ENCODE results near the gene SEMA6A.

Gene SEMA6A

DNA sequence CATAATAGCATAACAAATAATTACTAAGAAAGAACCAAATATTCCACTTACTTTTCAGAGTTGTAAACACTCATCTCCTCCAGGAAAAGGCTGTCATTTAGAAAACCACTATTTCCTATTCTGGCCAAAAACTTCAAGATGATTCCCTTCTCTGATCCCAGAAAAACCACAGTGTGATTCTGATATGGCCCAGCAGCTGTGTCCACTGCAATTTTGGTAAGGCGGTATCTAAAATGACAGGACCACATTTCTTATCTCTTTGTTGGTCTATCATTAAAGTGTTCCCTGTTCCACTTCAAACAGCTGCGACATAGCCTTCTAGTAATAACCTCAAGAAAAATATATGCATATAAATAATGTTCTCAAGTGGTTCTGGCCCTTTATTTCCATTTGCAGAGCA is 96.1 kb downstream of the SEMA6A start:
- TF ChIP-seq YY1 (IDR thresholded peaks at IDR 0.05; ENCODE audit: insufficient read depth, insufficient read length), result no peak
- Histone ChIP-seq H3K9me3 (ENCODE audit: insufficient read depth, low read length) (no peaks in the 10 kb centered on the region), H3K27me3 (ENCODE audit: insufficient read depth, insufficient read length) (no peaks in the 10 kb centered on the region), H3K9ac (ENCODE audit: insufficient read length, low read depth) (no peak overlapping the region), H3K4me3 (ENCODE audit: insufficient read length, low read depth) (no peak overlapping the region), H3K36me3 (ENCODE audit: insufficient read depth, insufficient read length, low read length) (peaks cover 86% of the 10 kb centered on the region), H3K4me1 (ENCODE audit: insufficient read depth, insufficient read length) (no peaks in the 10 kb centered on the region)
- no peak for DNase-seq (ENCODE audit: low read depth, low spot score)

DNA sequence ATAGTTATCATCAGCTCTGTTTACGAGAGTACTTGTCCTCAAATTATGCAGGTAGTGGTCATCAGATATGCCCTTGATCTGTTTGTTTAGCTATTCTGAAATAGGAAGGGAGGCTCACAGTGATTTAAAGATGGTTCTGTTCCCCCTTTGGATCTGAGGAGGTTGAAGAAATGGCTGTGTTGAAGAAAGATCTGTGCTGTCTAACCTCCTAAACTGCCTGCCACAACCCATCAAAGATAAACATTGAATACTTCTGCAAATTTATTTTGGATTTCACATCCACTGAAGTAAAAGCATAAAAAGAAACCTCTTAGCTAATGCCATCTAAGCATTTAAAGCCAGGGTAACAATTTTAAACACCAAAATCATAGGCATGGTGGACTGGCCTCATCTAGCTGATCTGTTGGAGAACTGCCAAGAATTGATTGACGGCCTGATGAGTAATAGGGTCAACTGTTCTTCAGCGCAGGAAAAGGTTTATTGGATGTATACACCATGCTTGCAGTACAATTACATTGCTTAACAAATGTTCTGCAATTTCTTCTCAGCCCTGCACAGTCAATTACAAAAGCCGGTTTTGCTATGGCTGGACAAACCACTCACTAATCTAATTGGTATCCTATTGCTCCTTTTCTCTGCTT is 97.6 kb downstream of the SEMA6A start:
- TF ChIP-seq ZNF274 (IDR thresholded peaks at IDR 0.05; ENCODE audit: low read depth, low read length), result no peak
- no peak for TF ChIP-seq YY1 (IDR thresholded peaks at IDR 0.05; ENCODE audit: insufficient read depth, insufficient read length)
- TF ChIP-seq SUZ12 (IDR thresholded peaks at IDR 0.05; ENCODE audit: extremely low read depth, insufficient read depth, insufficient read length), result no peak
- H3K9ac ChIP-seq (ENCODE audit: insufficient read length, low read depth), result no peak overlapping the region
- H3K36me3 ChIP-seq (ENCODE audit: insufficient read depth, insufficient read length, low read length), result peaks cover 85% of the 10 kb centered on the region
- H3K4me1 ChIP-seq (ENCODE audit: insufficient read depth, insufficient read length), result no peaks in the 10 kb centered on the region
- no peaks in the 10 kb centered on the region for H3K9me3 ChIP-seq (ENCODE audit: insufficient read depth, low read length)
- H3K27me3 ChIP-seq (ENCODE audit: insufficient read depth, insufficient read length), result no peaks in the 10 kb centered on the region
- no peak for DNase-seq (ENCODE audit: low read depth, low spot score)
- no peak overlapping the region for H3K4me3 ChIP-seq (ENCODE audit: insufficient read length, low read depth)

DNA sequence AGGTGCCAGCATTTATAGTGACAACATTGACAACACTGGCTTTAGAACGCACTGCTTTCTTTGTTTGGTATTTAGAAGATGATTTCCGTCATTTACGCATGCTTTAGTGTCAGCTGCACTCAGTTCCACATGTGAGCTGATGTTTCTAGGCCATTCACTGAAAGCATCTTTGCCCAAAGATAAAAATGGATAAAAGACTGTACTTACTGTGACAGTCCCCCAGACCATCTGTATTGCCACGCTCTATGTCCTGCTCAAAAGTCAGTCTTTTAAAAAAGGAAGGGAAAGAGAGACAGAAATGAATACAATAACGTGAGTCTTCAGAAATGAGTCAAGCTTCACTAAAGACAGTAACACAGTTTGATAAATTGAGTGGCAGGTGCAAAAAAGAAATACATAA is 99.3 kb downstream of the SEMA6A start:
- H3K4me3 ChIP-seq (ENCODE audit: insufficient read length, low read depth), result no peak overlapping the region
- peaks cover 83% of the 10 kb centered on the region for H3K36me3 ChIP-seq (ENCODE audit: insufficient read depth, insufficient read length, low read length)
- DNase-seq (ENCODE audit: low read depth, low spot score), result no peak

DNA sequence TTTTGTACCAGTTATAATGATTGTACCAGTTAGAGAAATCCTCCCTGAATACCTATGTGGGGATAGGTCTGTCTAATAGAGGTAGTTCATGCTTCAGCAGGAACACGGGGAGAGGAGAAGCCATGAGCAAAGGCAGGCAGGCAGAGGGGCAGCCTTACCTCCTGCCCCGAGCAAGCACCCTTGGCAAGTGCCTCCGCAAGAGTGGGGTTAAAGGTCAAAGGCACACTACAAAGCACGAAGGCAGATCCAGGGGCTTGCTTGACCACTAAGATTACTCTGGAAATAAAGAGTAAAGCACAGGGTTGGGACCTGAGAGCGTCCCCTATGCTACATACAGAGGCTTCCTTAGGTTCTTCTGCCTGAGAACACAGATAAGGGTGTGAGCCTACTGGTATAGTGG is 100.9 kb downstream of the SEMA6A start:
- no peak for DNase-seq (ENCODE audit: low read depth, low spot score)
- no peak for TF ChIP-seq SUZ12 (IDR thresholded peaks at IDR 0.05; ENCODE audit: extremely low read depth, insufficient read depth, insufficient read length)
- no peak for TF ChIP-seq YY1 (IDR thresholded peaks at IDR 0.05; ENCODE audit: insufficient read depth, insufficient read length)
- no peak for TF ChIP-seq ZNF274 (IDR thresholded peaks at IDR 0.05; ENCODE audit: low read depth, low read length)
- peaks cover 75% of the 10 kb centered on the region for H3K36me3 ChIP-seq (ENCODE audit: insufficient read depth, insufficient read length, low read length)

More for the DNA sequence above, 99.3 kb downstream of the SEMA6A start:
- no peak overlapping the region for H3K9ac ChIP-seq (ENCODE audit: insufficient read length, low read depth)
- H3K9me3 ChIP-seq (ENCODE audit: insufficient read depth, low read length), result no peaks in the 10 kb centered on the region
- no peak for TF ChIP-seq YY1 (IDR thresholded peaks at IDR 0.05; ENCODE audit: insufficient read depth, insufficient read length)
- no peak for TF ChIP-seq ZNF274 (IDR thresholded peaks at IDR 0.05; ENCODE audit: low read depth, low read length)
- no peak for TF ChIP-seq SUZ12 (IDR thresholded peaks at IDR 0.05; ENCODE audit: extremely low read depth, insufficient read depth, insufficient read length)
- no peaks in the 10 kb centered on the region for H3K4me1 ChIP-seq (ENCODE audit: insufficient read depth, insufficient read length)
- no peaks in the 10 kb centered on the region for H3K27me3 ChIP-seq (ENCODE audit: insufficient read depth, insufficient read length)

DNA sequence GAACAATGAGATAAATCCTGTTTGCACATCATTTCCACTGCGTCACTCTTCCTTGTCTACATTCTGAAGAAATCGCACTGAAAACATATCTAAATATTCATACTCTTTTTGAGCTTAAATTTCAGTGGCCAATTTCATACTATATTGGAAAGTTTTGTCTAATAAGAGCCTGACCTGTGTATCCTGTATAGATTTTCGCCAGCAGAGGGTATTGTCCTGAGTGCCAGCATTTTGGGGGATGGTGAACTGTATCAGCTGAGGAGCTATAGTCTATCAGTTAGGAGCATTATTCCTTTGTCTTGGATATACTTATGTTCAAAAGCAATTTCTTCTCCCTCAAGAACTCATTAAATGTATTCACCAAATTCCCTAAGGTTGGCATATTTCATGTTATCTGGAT is 102.3 kb downstream of the SEMA6A start:
- no peak overlapping the region for H3K9ac ChIP-seq (ENCODE audit: insufficient read length, low read depth)
- peaks cover 72% of the 10 kb centered on the region for H3K36me3 ChIP-seq (ENCODE audit: insufficient read depth, insufficient read length, low read length)
- no peak for TF ChIP-seq YY1 (IDR thresholded peaks at IDR 0.05; ENCODE audit: insufficient read depth, insufficient read length)
- no peak for TF ChIP-seq SUZ12 (IDR thresholded peaks at IDR 0.05; ENCODE audit: extremely low read depth, insufficient read depth, insufficient read length)
- TF ChIP-seq ZNF274 (IDR thresholded peaks at IDR 0.05; ENCODE audit: low read depth, low read length), result no peak
- DNase-seq (ENCODE audit: low read depth, low spot score), result no peak
- no peak overlapping the region for H3K4me3 ChIP-seq (ENCODE audit: insufficient read length, low read depth)
- H3K4me1 ChIP-seq (ENCODE audit: insufficient read depth, insufficient read length), result no peaks in the 10 kb centered on the region
- no peaks in the 10 kb centered on the region for H3K9me3 ChIP-seq (ENCODE audit: insufficient read depth, low read length)
- no peaks in the 10 kb centered on the region for H3K27me3 ChIP-seq (ENCODE audit: insufficient read depth, insufficient read length)

More for the DNA sequence above, 100.9 kb downstream of the SEMA6A start:
- no peaks in the 10 kb centered on the region for H3K4me1 ChIP-seq (ENCODE audit: insufficient read depth, insufficient read length)
- no peak overlapping the region for H3K9ac ChIP-seq (ENCODE audit: insufficient read length, low read depth)
- H3K27me3 ChIP-seq (ENCODE audit: insufficient read depth, insufficient read length), result no peaks in the 10 kb centered on the region
- no peak overlapping the region for H3K4me3 ChIP-seq (ENCODE audit: insufficient read length, low read depth)
- H3K9me3 ChIP-seq (ENCODE audit: insufficient read depth, low read length), result no peaks in the 10 kb centered on the region

DNA sequence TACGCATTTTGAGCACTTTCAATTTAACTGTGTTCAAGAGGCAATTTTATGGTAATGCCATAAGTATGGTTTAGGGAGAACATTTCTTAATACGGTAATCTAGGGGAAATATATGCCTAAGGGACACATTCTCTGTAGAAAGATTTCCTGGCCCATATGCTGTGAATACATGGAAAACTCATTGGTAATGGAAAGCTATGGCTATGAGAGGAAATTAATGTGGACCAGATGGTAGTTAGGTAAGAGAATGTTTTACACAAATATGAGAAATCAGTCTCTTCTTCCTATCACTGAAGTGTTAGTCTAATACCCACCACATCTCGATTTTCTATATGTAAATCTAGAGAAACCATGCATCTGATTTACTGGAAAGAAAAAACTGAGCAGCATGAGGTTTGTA is 105.0 kb downstream of the SEMA6A start:
- no peaks in the 10 kb centered on the region for H3K4me1 ChIP-seq (ENCODE audit: insufficient read depth, insufficient read length)

DNA sequence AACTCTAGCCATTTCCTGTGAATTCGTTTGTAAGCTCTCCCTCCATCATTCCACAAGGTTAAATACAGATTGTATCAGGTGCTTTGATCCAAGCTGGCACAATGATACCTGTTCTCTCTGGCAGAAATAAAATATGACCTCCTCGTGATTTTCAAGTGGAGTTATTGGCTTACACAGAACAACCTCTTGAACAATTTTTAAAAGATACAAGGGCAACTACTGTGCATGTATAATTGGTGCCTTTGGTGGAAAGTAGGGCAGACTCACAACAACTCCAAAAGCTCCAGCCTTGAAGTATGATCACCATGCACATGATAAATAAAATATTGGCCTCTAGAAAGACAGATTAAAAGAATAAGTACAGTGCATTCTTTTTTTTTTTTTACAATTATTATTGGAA is 106.0 kb downstream of the SEMA6A start:
- TF ChIP-seq SUZ12 (IDR thresholded peaks at IDR 0.05; ENCODE audit: extremely low read depth, insufficient read depth, insufficient read length), result no peak
- no peak for TF ChIP-seq ZNF274 (IDR thresholded peaks at IDR 0.05; ENCODE audit: low read depth, low read length)
- TF ChIP-seq YY1 (IDR thresholded peaks at IDR 0.05; ENCODE audit: insufficient read depth, insufficient read length), result no peak
- no peaks in the 10 kb centered on the region for H3K9me3 ChIP-seq (ENCODE audit: insufficient read depth, low read length)
- no peak overlapping the region for H3K9ac ChIP-seq (ENCODE audit: insufficient read length, low read depth)
- peaks cover 75% of the 10 kb centered on the region for H3K36me3 ChIP-seq (ENCODE audit: insufficient read depth, insufficient read length, low read length)
- H3K4me1 ChIP-seq (ENCODE audit: insufficient read depth, insufficient read length), result no peaks in the 10 kb centered on the region
- no peak overlapping the region for H3K4me3 ChIP-seq (ENCODE audit: insufficient read length, low read depth)
- H3K27me3 ChIP-seq (ENCODE audit: insufficient read depth, insufficient read length), result no peaks in the 10 kb centered on the region
- DNase-seq (ENCODE audit: low read depth, low spot score), result no peak

More for the DNA sequence above, 105.0 kb downstream of the SEMA6A start:
- no peaks in the 10 kb centered on the region for H3K27me3 ChIP-seq (ENCODE audit: insufficient read depth, insufficient read length)
- no peak overlapping the region for H3K9ac ChIP-seq (ENCODE audit: insufficient read length, low read depth)
- peaks cover 72% of the 10 kb centered on the region for H3K36me3 ChIP-seq (ENCODE audit: insufficient read depth, insufficient read length, low read length)
- no peak for TF ChIP-seq SUZ12 (IDR thresholded peaks at IDR 0.05; ENCODE audit: extremely low read depth, insufficient read depth, insufficient read length)
- no peak for TF ChIP-seq YY1 (IDR thresholded peaks at IDR 0.05; ENCODE audit: insufficient read depth, insufficient read length)
- TF ChIP-seq ZNF274 (IDR thresholded peaks at IDR 0.05; ENCODE audit: low read depth, low read length), result no peak
- H3K9me3 ChIP-seq (ENCODE audit: insufficient read depth, low read length), result no peaks in the 10 kb centered on the region
- DNase-seq (ENCODE audit: low read depth, low spot score), result no peak
- H3K4me3 ChIP-seq (ENCODE audit: insufficient read length, low read depth), result no peak overlapping the region
